ENCODE measurements around the gene MAN1C1.
"Not testable (repeated sequence)": the region's sequence is repeated elsewhere in the genome, so short reads cannot be mapped to it uniquely, and the experiment has no call there.

MAN1C1 gene

GRCh38 chr1:25629836-25630235, 13.2 kb downstream of the MAN1C1 start:
- in situ Hi-C loops (cut with HindIII; ENCODE audit: low sequenced_read_pairs) = no loop called here

- in situ Hi-C loops (cut with HindIII; ENCODE audit: low sequenced_read_pairs) = no loop called here
Measured at GRCh38 chr1:25631750-25632485, 15.3 kb downstream of the MAN1C1 start.

- in situ Hi-C loops (cut with HindIII; ENCODE audit: low sequenced_read_pairs) = no loop called here
Measured at GRCh38 chr1:25634066-25634465, 17.5 kb downstream of the MAN1C1 start.

- in situ Hi-C loops (cut with HindIII; ENCODE audit: low sequenced_read_pairs) = no loop called here
Measured at GRCh38 chr1:25634896-25635295, 18.3 kb downstream of the MAN1C1 start.

GRCh38 chr1:25636141-25636540, 19.6 kb downstream of the MAN1C1 start:
- in situ Hi-C loops (cut with HindIII; ENCODE audit: low sequenced_read_pairs) = not testable (repeated sequence)

- in situ Hi-C loops (cut with HindIII; ENCODE audit: low sequenced_read_pairs) = no loop called here
Measured at GRCh38 chr1:25640646-25641328, 24.2 kb downstream of the MAN1C1 start.

GRCh38 chr1:25641329-25641725, 24.7 kb downstream of the MAN1C1 start:
- in situ Hi-C loops (cut with HindIII; ENCODE audit: low sequenced_read_pairs) = no loop called here

GRCh38 chr1:25641931-25642573, 25.5 kb downstream of the MAN1C1 start:
- in situ Hi-C loops (cut with HindIII; ENCODE audit: low sequenced_read_pairs) = no loop called here

- in situ Hi-C loops (cut with HindIII; ENCODE audit: low sequenced_read_pairs) = no loop called here
Measured at GRCh38 chr1:25642574-25643108, 26.1 kb downstream of the MAN1C1 start.

- in situ Hi-C loops (cut with HindIII; ENCODE audit: low sequenced_read_pairs) = no loop called here
Measured at GRCh38 chr1:25643929-25644328, 27.3 kb downstream of the MAN1C1 start.

- in situ Hi-C loops (cut with HindIII; ENCODE audit: low sequenced_read_pairs) = no loop called here
Measured at GRCh38 chr1:25644962-25645361, 28.4 kb downstream of the MAN1C1 start.

GRCh38 chr1:25645637-25646400, 29.2 kb downstream of the MAN1C1 start:
- in situ Hi-C loops (cut with HindIII; ENCODE audit: low sequenced_read_pairs) = no loop called here

- in situ Hi-C loops (cut with HindIII; ENCODE audit: low sequenced_read_pairs) = no loop called here
Measured at GRCh38 chr1:25647106-25647505, 30.5 kb downstream of the MAN1C1 start.

- in situ Hi-C loops (cut with HindIII; ENCODE audit: low sequenced_read_pairs) = no loop called here
Measured at GRCh38 chr1:25647863-25648262, 31.3 kb downstream of the MAN1C1 start.

- in situ Hi-C loops (cut with HindIII; ENCODE audit: low sequenced_read_pairs) = no loop called here
Measured at GRCh38 chr1:25648681-25649440, 32.3 kb downstream of the MAN1C1 start.

- in situ Hi-C loops (cut with HindIII; ENCODE audit: low sequenced_read_pairs) = no loop called here
Measured at GRCh38 chr1:25649505-25650288, 33.1 kb downstream of the MAN1C1 start.

- in situ Hi-C loops (cut with HindIII; ENCODE audit: low sequenced_read_pairs) = no loop called here
Measured at GRCh38 chr1:25650289-25650576, 33.6 kb downstream of the MAN1C1 start.

- in situ Hi-C loops (cut with HindIII; ENCODE audit: low sequenced_read_pairs) = no loop called here
Measured at GRCh38 chr1:25651036-25651640, 34.5 kb downstream of the MAN1C1 start.

Data from endothelial cell of hepatic sinusoid (primary cell).